ENCODE measurements around the gene TTC38.

TTC38 gene

GRCh38 chr22:46267431-46268279 is at the start of gene TTC38:
TSS of gene TTC38 (plus strand) at chr22:46268008. CDS start at chr22:46268040, 32 bp downstream.
- Histone ChIP-seq H3K79me2 (ENCODE audit: control insufficient read depth, insufficient read depth, low read length, unreplicated experiment) (peaks cover 5% of the 10 kb centered on the region), H2AFZ (ENCODE audit: low read length, unreplicated experiment) (peak within 1 kb of the TSS; percentile 96)

DNA sequence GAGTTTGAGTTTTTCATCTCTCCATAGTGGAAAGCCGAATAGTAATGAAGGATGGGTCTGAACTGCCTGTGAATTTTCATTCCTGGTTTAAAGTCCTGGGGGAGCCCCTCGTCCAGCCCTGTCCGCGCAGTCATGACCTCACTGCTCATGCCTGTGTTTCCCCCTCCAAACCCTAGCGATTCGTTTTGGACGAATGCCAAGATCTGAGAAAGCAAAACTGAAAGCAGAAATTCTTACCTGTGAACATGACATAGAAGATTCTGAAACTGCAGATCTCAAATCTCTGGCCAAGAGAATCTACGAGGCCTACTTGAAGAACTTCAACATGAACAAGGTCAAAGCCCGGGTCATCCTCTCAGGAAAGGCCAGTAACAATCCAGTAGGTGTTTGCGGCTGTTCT is 48.2 kb upstream of the TTC38 start:
- Histone ChIP-seq H3K4me1 (ENCODE audit: control insufficient read depth, insufficient read depth, low read length, unreplicated experiment) (peaks cover 3% of the 10 kb centered on the region), H3K27ac (ENCODE audit: low read depth, low read length) (no peak overlapping the region), H3K79me2 (ENCODE audit: control insufficient read depth, insufficient read depth, low read length, unreplicated experiment) (no peaks in the 10 kb centered on the region), H3K4me3 (ENCODE audit: low read depth, low read length) (no peak overlapping the region), H3K27me3 (ENCODE audit: insufficient read depth, low read length) (no peaks in the 10 kb centered on the region), H2AFZ (ENCODE audit: low read length, unreplicated experiment) (no peak overlapping the region), H3K36me3 (ENCODE audit: insufficient read depth, low read length) (no peaks in the 10 kb centered on the region)

More at GRCh38 chr22:46267431-46268279, at the start of gene TTC38:
- Histone ChIP-seq H3K36me3 (ENCODE audit: insufficient read depth, low read length) (no peaks in the 10 kb centered on the region), H3K4me1 (ENCODE audit: control insufficient read depth, insufficient read depth, low read length, unreplicated experiment) (peaks cover 2% of the 10 kb centered on the region), H3K27me3 (ENCODE audit: insufficient read depth, low read length) (peaks cover 4% of the 10 kb centered on the region; the same call in 1 of the 2 replicates), H3K27ac (ENCODE audit: low read depth, low read length) (no peak within 1 kb of the TSS), H3K4me3 (ENCODE audit: low read depth, low read length) (peak within 1 kb of the TSS; percentile 94)

DNA sequence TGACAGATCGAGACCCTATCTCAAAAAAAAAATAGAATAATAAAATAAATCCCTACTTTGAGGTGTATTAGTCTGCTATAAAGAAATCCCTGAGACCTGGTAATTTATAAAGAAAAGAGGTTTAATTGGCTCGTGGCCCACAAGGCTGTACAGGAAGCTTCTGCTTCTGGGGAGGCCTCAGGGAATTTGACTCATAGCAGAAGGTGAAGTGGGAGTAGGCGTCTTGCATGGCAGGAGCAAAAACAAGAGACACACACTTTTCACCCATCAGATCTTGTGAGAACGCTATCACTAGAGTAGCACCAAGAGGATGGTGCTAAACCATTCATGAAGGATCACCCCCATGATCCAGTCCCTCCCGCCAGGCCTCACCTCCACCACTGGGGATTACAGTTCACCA is 46.9 kb upstream of the TTC38 start:
- H3K4me3 ChIP-seq (ENCODE audit: low read depth, low read length) = no peak overlapping the region
- H3K4me1 ChIP-seq (ENCODE audit: control insufficient read depth, insufficient read depth, low read length, unreplicated experiment) = peaks cover 3% of the 10 kb centered on the region
- no peaks in the 10 kb centered on the region for H3K27me3 ChIP-seq (ENCODE audit: insufficient read depth, low read length)
- H2AFZ ChIP-seq (ENCODE audit: low read length, unreplicated experiment) = no peak overlapping the region
- H3K36me3 ChIP-seq (ENCODE audit: insufficient read depth, low read length) = no peaks in the 10 kb centered on the region
- H3K27ac ChIP-seq (ENCODE audit: low read depth, low read length) = no peak overlapping the region
- no peaks in the 10 kb centered on the region for H3K79me2 ChIP-seq (ENCODE audit: control insufficient read depth, insufficient read depth, low read length, unreplicated experiment)

- no peaks in the 10 kb centered on the region for H3K36me3 ChIP-seq (ENCODE audit: insufficient read depth, low read length)
- peaks cover 3% of the 10 kb centered on the region for H3K4me1 ChIP-seq (ENCODE audit: control insufficient read depth, insufficient read depth, low read length, unreplicated experiment)
- no peak overlapping the region for H3K27ac ChIP-seq (ENCODE audit: low read depth, low read length)
- H3K79me2 ChIP-seq (ENCODE audit: control insufficient read depth, insufficient read depth, low read length, unreplicated experiment) = no peaks in the 10 kb centered on the region
- H3K4me3 ChIP-seq (ENCODE audit: low read depth, low read length) = no peak overlapping the region
- no peak overlapping the region for H2AFZ ChIP-seq (ENCODE audit: low read length, unreplicated experiment)
- no peaks in the 10 kb centered on the region for H3K27me3 ChIP-seq (ENCODE audit: insufficient read depth, low read length)
Measured at GRCh38 chr22:46224044-46224897, 43.5 kb upstream of the TTC38 start.

DNA sequence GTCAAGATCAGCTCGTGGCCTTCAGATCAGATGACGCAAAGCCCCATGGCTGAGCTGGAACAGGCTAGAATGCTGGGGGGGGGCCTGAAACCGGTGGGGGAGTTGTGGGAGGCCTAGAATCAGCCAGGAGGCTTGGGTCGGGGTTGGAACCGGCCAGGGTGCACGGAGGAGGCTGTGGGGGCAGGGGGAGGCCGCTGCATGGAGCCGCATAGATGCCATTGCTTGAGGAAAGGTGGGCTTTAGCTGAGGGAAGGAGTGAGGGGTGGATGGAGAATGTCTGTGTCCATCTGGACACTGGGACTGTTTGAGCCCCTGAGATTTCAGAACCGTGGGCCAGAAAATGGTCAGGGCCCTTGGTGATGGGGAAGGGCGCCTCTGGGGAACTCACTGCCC is 42.9 kb upstream of the TTC38 start:
- H3K4me3 ChIP-seq (ENCODE audit: low read depth, low read length) = no peak overlapping the region
- H3K79me2 ChIP-seq (ENCODE audit: control insufficient read depth, insufficient read depth, low read length, unreplicated experiment) = no peaks in the 10 kb centered on the region
- H3K36me3 ChIP-seq (ENCODE audit: insufficient read depth, low read length) = no peaks in the 10 kb centered on the region
- H3K4me1 ChIP-seq (ENCODE audit: control insufficient read depth, insufficient read depth, low read length, unreplicated experiment) = peaks cover 3% of the 10 kb centered on the region
- no peak overlapping the region for H2AFZ ChIP-seq (ENCODE audit: low read length, unreplicated experiment)
- H3K27ac ChIP-seq (ENCODE audit: low read depth, low read length) = no peak overlapping the region
- H3K27me3 ChIP-seq (ENCODE audit: insufficient read depth, low read length) = no peaks in the 10 kb centered on the region

GRCh38 chr22:46225631-46226030 is 42.2 kb upstream of the TTC38 start:
- no peak overlapping the region for H2AFZ ChIP-seq (ENCODE audit: low read length, unreplicated experiment)
- H3K4me1 ChIP-seq (ENCODE audit: control insufficient read depth, insufficient read depth, low read length, unreplicated experiment) = peaks cover 3% of the 10 kb centered on the region
- no peak overlapping the region for H3K4me3 ChIP-seq (ENCODE audit: low read depth, low read length)
- no peaks in the 10 kb centered on the region for H3K36me3 ChIP-seq (ENCODE audit: insufficient read depth, low read length)
- H3K79me2 ChIP-seq (ENCODE audit: control insufficient read depth, insufficient read depth, low read length, unreplicated experiment) = no peaks in the 10 kb centered on the region
- no peaks in the 10 kb centered on the region for H3K27me3 ChIP-seq (ENCODE audit: insufficient read depth, low read length)
- H3K27ac ChIP-seq (ENCODE audit: low read depth, low read length) = no peak overlapping the region

GRCh38 chr22:46226577-46226976 is 41.2 kb upstream of the TTC38 start:
- Histone ChIP-seq H3K4me3 (ENCODE audit: low read depth, low read length) (no peak overlapping the region), H3K36me3 (ENCODE audit: insufficient read depth, low read length) (no peaks in the 10 kb centered on the region), H3K4me1 (ENCODE audit: control insufficient read depth, insufficient read depth, low read length, unreplicated experiment) (no peaks in the 10 kb centered on the region), H3K27ac (ENCODE audit: low read depth, low read length) (no peak overlapping the region), H3K27me3 (ENCODE audit: insufficient read depth, low read length) (no peaks in the 10 kb centered on the region), H2AFZ (ENCODE audit: low read length, unreplicated experiment) (no peak overlapping the region), H3K79me2 (ENCODE audit: control insufficient read depth, insufficient read depth, low read length, unreplicated experiment) (no peaks in the 10 kb centered on the region)

- H3K79me2 ChIP-seq (ENCODE audit: control insufficient read depth, insufficient read depth, low read length, unreplicated experiment) = no peaks in the 10 kb centered on the region
- H3K27me3 ChIP-seq (ENCODE audit: insufficient read depth, low read length) = no peaks in the 10 kb centered on the region
- H3K4me3 ChIP-seq (ENCODE audit: low read depth, low read length) = no peak overlapping the region
Measured at GRCh38 chr22:46229701-46230100, 38.1 kb upstream of the TTC38 start.

DNA sequence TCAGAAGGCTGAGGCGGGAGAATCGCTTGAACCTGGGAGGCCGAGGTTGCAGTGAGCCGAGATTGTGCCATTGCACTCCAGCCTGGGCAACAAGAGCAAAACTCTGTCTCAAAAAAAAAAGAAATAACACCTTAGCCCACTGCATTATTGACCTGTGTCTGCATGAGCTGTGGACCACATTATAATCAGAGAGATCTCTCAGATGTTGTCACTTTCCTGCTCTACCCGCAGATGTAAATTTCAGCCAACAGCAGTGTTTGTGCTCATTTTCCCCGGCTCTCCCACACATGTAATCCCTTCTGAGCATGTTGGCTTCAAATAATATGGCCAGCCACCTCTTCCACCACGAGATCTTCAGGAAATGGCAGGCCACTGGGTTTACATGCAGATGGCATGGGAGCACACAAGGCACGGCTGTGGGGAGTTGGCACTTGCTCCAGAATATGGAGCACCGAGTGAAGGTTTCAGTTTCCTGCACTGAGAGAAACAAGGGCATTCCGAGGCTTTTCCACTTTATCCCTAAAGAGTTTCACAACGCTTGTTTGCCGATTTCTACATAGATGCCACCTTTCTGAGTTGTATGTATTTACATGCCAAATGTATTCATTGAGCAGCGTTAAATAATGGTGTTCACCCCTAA is 37.4 kb upstream of the TTC38 start:
- H3K4me3 ChIP-seq (ENCODE audit: low read depth, low read length) = no peak overlapping the region
- no peaks in the 10 kb centered on the region for H3K27me3 ChIP-seq (ENCODE audit: insufficient read depth, low read length)
- no peaks in the 10 kb centered on the region for H3K79me2 ChIP-seq (ENCODE audit: control insufficient read depth, insufficient read depth, low read length, unreplicated experiment)
- H3K4me1 ChIP-seq (ENCODE audit: control insufficient read depth, insufficient read depth, low read length, unreplicated experiment) = no peaks in the 10 kb centered on the region
- no peak overlapping the region for H3K27ac ChIP-seq (ENCODE audit: low read depth, low read length)
- no peak overlapping the region for H2AFZ ChIP-seq (ENCODE audit: low read length, unreplicated experiment)
- no peaks in the 10 kb centered on the region for H3K36me3 ChIP-seq (ENCODE audit: insufficient read depth, low read length)

More at GRCh38 chr22:46229701-46230100, 38.1 kb upstream of the TTC38 start:
- Histone ChIP-seq H3K36me3 (ENCODE audit: insufficient read depth, low read length) (no peaks in the 10 kb centered on the region), H3K27ac (ENCODE audit: low read depth, low read length) (no peak overlapping the region), H2AFZ (ENCODE audit: low read length, unreplicated experiment) (no peak overlapping the region), H3K4me1 (ENCODE audit: control insufficient read depth, insufficient read depth, low read length, unreplicated experiment) (no peaks in the 10 kb centered on the region)

DNA sequence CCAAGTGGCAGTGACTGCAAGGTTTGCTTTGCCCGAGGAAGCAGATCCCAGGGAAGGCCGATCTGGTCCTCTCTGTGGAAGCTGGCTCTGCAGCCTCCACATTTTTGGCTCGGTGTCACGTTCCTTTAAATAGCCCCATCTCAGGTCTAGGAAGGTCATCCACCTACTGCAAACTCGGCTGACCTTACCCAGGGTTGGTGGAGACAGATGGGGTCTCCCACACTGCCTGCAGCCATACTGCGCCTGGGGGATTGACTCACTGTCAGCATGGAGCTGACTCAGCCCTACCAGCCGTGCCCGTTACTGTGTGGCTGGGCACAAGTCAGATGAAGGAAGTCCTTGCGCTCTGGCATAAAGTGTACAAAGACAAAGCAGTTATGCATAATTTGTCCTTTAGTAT is 34.6 kb upstream of the TTC38 start:
- H3K27me3 ChIP-seq (ENCODE audit: insufficient read depth, low read length) = no peaks in the 10 kb centered on the region
- H3K4me1 ChIP-seq (ENCODE audit: control insufficient read depth, insufficient read depth, low read length, unreplicated experiment) = no peaks in the 10 kb centered on the region
- no peak overlapping the region for H3K4me3 ChIP-seq (ENCODE audit: low read depth, low read length)
- H3K27ac ChIP-seq (ENCODE audit: low read depth, low read length) = no peak overlapping the region
- no peaks in the 10 kb centered on the region for H3K36me3 ChIP-seq (ENCODE audit: insufficient read depth, low read length)
- no peak overlapping the region for H2AFZ ChIP-seq (ENCODE audit: low read length, unreplicated experiment)
- H3K79me2 ChIP-seq (ENCODE audit: control insufficient read depth, insufficient read depth, low read length, unreplicated experiment) = no peaks in the 10 kb centered on the region

Measured in ACC112 (cell line).